ENCODE results near the gene TREML2. TPM values are rescaled to one million over a fixed set of nuclear protein-coding genes. Genes with fewer than 3 reads are reported as not detected.

The TREML2 gene
- total RNA-seq, 2 donors from 2014 or later, result not detected

DNA sequence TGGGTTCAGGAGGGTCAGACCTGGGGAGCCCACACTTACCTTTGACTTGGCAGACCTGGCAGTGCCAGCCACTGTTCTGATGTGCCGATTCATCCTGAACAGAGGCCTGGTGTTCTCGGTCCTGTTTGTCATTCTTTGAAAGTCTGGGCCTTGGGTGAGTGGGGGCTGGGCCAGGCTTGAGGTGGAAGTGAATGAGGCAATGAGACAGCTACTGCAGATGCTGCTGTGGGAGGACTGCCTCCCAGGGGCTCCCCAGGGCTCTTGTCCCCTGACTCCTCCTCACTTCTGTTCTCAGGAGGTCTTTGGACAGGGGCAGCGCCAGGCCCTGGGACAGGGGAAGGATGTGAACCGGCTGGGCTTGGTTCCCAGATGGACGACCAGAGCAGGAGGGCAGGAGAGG lies 21.6 kb upstream of the TREML2 start:
- H3K9me3 ChIP-seq, result no peaks in the 10 kb centered on the region
- intact Hi-C loops (cut with DNase I), result no loop called here
- no peak overlapping the region for H3K27ac ChIP-seq
- no peaks in the 10 kb centered on the region for H3K4me1 ChIP-seq
- no peaks in the 10 kb centered on the region for H3K36me3 ChIP-seq (replicated peaks in 1 of 2; ENCODE audit: insufficient read depth in 1 of 2, low read depth in 2 of 2)
- ATAC-seq (no peak), DNase-seq (no peak)
- no peaks in the 10 kb centered on the region for H3K27me3 ChIP-seq
- no peak overlapping the region for H3K4me3 ChIP-seq
- 66 to 67% methylated on average over 3 to 5 of the region's 5 CpGs for WGBS, 2 donors
- TF ChIP-seq CTCF (IDR thresholded peaks at IDR 0.05) (no peak), POLR2A (IDR thresholded peaks at IDR 0.05) (no peak)

GRCh38 chr6:41222045-41222444 lies 21.1 kb upstream of the TREML2 start:
- intact Hi-C loops (cut with DNase I), result no loop called here
- Histone ChIP-seq H3K36me3 (replicated peaks in 1 of 2; ENCODE audit: insufficient read depth in 1 of 2, low read depth in 2 of 2) (no peaks in the 10 kb centered on the region), H3K27me3 (no peaks in the 10 kb centered on the region), H3K4me1 (no peaks in the 10 kb centered on the region), H3K27ac (no peak overlapping the region), H3K4me3 (no peak overlapping the region), H3K9me3 (no peaks in the 10 kb centered on the region)
- no peak for TF ChIP-seq CTCF (IDR thresholded peaks at IDR 0.05)
- no peak for TF ChIP-seq POLR2A (IDR thresholded peaks at IDR 0.05)
- DNase-seq (no peak), ATAC-seq (no peak)
- 44 to 70% methylated on average over 4 of the region's 4 CpGs for WGBS, 2 donors

DNA sequence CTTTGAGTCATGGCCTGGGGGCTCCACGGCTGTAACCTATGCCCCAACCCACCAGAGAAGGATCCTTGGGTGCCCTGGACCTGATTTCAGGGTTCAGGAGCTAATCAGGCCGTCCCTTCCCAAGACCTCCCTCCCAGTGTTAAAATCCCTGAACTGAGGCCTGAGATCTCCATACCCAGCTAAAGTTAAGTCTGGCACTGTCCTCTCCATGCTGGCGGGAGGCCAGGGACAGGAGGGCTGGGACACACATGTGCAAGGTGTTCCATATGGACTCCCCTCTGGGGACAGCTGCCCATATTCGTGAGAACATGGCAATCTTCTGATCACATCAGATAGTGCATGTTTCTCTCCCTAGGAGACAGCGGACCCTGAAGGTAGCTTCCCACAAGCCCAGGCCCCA lies 15.7 kb upstream of the TREML2 start:
- Histone ChIP-seq H3K36me3 (replicated peaks in 1 of 2; ENCODE audit: insufficient read depth in 1 of 2, low read depth in 2 of 2) (no peaks in the 10 kb centered on the region), H3K9me3 (peaks cover 0 to 6% (median 0%) of the 10 kb centered on the region in 3 donors), H3K27me3 (no peaks in the 10 kb centered on the region), H3K4me1 (no peaks in the 10 kb centered on the region), H3K4me3 (no peak overlapping the region), H3K27ac (no peak overlapping the region)
- intact Hi-C loops (cut with DNase I), result no loop called here
- 53 to 56% methylated on average over 5 of the region's 5 CpGs for whole genome bisulfite sequencing, 2 donors
- no peak for ATAC-seq
- TF ChIP-seq CTCF (IDR thresholded peaks at IDR 0.05) (no peak), POLR2A (IDR thresholded peaks at IDR 0.05) (no peak)
- no peak for DNase-seq

- WGBS, 2 donors, result 80% methylated on average over 5 of the region's 5 CpGs
These were observed 14.8 kb upstream of the TREML2 start for GRCh38 chr6:41215777-41216176.

More at GRCh38 chr6:41215777-41216176, 14.8 kb upstream of the TREML2 start:
- TF ChIP-seq POLR2A (IDR thresholded peaks at IDR 0.05) (no peak), CTCF (IDR thresholded peaks at IDR 0.05) (no peak)
- Histone ChIP-seq H3K27ac (no peak overlapping the region), H3K4me1 (no peaks in the 10 kb centered on the region), H3K4me3 (no peak overlapping the region), H3K9me3 (peaks cover 0 to 6% (median 0%) of the 10 kb centered on the region in 3 donors), H3K36me3 (replicated peaks in 1 of 2; ENCODE audit: insufficient read depth in 1 of 2, low read depth in 2 of 2) (no peaks in the 10 kb centered on the region), H3K27me3 (no peaks in the 10 kb centered on the region)
- DNase-seq, result no peak
- intact Hi-C loops (cut with DNase I), result no loop called here
- no peak for ATAC-seq
